Measurements from ENCODE around the gene HS6ST2.
"Not testable (repeated sequence)": the region's sequence is repeated elsewhere in the genome, so short reads cannot be mapped to it uniquely, and the experiment has no call there.

HS6ST2 gene

GRCh38 chrX:132940727-132941327 lies 17.6 kb downstream of the HS6ST2 start:
- Histone ChIP-seq H3K27me3 (ENCODE audit: insufficient read depth, low read length) (no peaks in the 10 kb centered on the region), H2AFZ (ENCODE audit: low read length, unreplicated experiment) (no peak overlapping the region), H3K36me3 (ENCODE audit: insufficient read depth, low read length) (no peaks in the 10 kb centered on the region), H3K27ac (ENCODE audit: low read depth, low read length) (no peak overlapping the region), H3K4me3 (ENCODE audit: low read depth, low read length) (no peak overlapping the region), H3K79me2 (ENCODE audit: control insufficient read depth, insufficient read depth, low read length, unreplicated experiment) (no peaks in the 10 kb centered on the region), H3K4me1 (ENCODE audit: control insufficient read depth, insufficient read depth, low read length, unreplicated experiment) (no peaks in the 10 kb centered on the region)

GRCh38 chrX:132933170-132933569 lies 25.3 kb downstream of the HS6ST2 start:
- H3K79me2 ChIP-seq (ENCODE audit: control insufficient read depth, insufficient read depth, low read length, unreplicated experiment), result no peaks in the 10 kb centered on the region
- no peaks in the 10 kb centered on the region for H3K36me3 ChIP-seq (ENCODE audit: insufficient read depth, low read length)
- no peaks in the 10 kb centered on the region for H3K4me1 ChIP-seq (ENCODE audit: control insufficient read depth, insufficient read depth, low read length, unreplicated experiment)
- no peak overlapping the region for H2AFZ ChIP-seq (ENCODE audit: low read length, unreplicated experiment)
- no peaks in the 10 kb centered on the region for H3K27me3 ChIP-seq (ENCODE audit: insufficient read depth, low read length)
- H3K27ac ChIP-seq (ENCODE audit: low read depth, low read length), result no peak overlapping the region
- no peak overlapping the region for H3K4me3 ChIP-seq (ENCODE audit: low read depth, low read length)

GRCh38 chrX:132924426-132924825 lies 34.0 kb downstream of the HS6ST2 start:
- Histone ChIP-seq H3K4me3 (ENCODE audit: low read depth, low read length) (no peak overlapping the region), H2AFZ (ENCODE audit: low read length, unreplicated experiment) (no peak overlapping the region), H3K27ac (ENCODE audit: low read depth, low read length) (no peak overlapping the region), H3K27me3 (ENCODE audit: insufficient read depth, low read length) (no peaks in the 10 kb centered on the region), H3K36me3 (ENCODE audit: insufficient read depth, low read length) (no peaks in the 10 kb centered on the region), H3K79me2 (ENCODE audit: control insufficient read depth, insufficient read depth, low read length, unreplicated experiment) (no peaks in the 10 kb centered on the region), H3K4me1 (ENCODE audit: control insufficient read depth, insufficient read depth, low read length, unreplicated experiment) (no peaks in the 10 kb centered on the region)

GRCh38 chrX:132918523-132918922 lies 39.9 kb downstream of the HS6ST2 start:
- Histone ChIP-seq H3K36me3 (ENCODE audit: insufficient read depth, low read length) (no peaks in the 10 kb centered on the region), H2AFZ (ENCODE audit: low read length, unreplicated experiment) (no peak overlapping the region), H3K79me2 (ENCODE audit: control insufficient read depth, insufficient read depth, low read length, unreplicated experiment) (no peaks in the 10 kb centered on the region), H3K27ac (ENCODE audit: low read depth, low read length) (no peak overlapping the region), H3K4me3 (ENCODE audit: low read depth, low read length) (no peak overlapping the region), H3K4me1 (ENCODE audit: control insufficient read depth, insufficient read depth, low read length, unreplicated experiment) (no peaks in the 10 kb centered on the region), H3K27me3 (ENCODE audit: insufficient read depth, low read length) (no peaks in the 10 kb centered on the region)

GRCh38 chrX:132916349-132916748 lies 42.1 kb downstream of the HS6ST2 start:
- H3K27me3 ChIP-seq (ENCODE audit: insufficient read depth, low read length), result no peaks in the 10 kb centered on the region
- H3K4me1 ChIP-seq (ENCODE audit: control insufficient read depth, insufficient read depth, low read length, unreplicated experiment), result no peaks in the 10 kb centered on the region
- H3K27ac ChIP-seq (ENCODE audit: low read depth, low read length), result no peak overlapping the region
- no peaks in the 10 kb centered on the region for H3K36me3 ChIP-seq (ENCODE audit: insufficient read depth, low read length)
- H3K79me2 ChIP-seq (ENCODE audit: control insufficient read depth, insufficient read depth, low read length, unreplicated experiment), result no peaks in the 10 kb centered on the region
- H3K4me3 ChIP-seq (ENCODE audit: low read depth, low read length), result no peak overlapping the region
- no peak overlapping the region for H2AFZ ChIP-seq (ENCODE audit: low read length, unreplicated experiment)

GRCh38 chrX:132909643-132910042 lies 48.8 kb downstream of the HS6ST2 start:
- Histone ChIP-seq H3K36me3 (ENCODE audit: insufficient read depth, low read length) (no peaks in the 10 kb centered on the region), H3K27me3 (ENCODE audit: insufficient read depth, low read length) (no peaks in the 10 kb centered on the region), H2AFZ (ENCODE audit: low read length, unreplicated experiment) (no peak overlapping the region), H3K79me2 (ENCODE audit: control insufficient read depth, insufficient read depth, low read length, unreplicated experiment) (no peaks in the 10 kb centered on the region), H3K27ac (ENCODE audit: low read depth, low read length) (no peak overlapping the region), H3K4me3 (ENCODE audit: low read depth, low read length) (no peak overlapping the region), H3K4me1 (ENCODE audit: control insufficient read depth, insufficient read depth, low read length, unreplicated experiment) (no peaks in the 10 kb centered on the region)

GRCh38 chrX:132908891-132909290 lies 49.5 kb downstream of the HS6ST2 start:
- Histone ChIP-seq H3K27ac (ENCODE audit: low read depth, low read length) (no peak overlapping the region), H3K36me3 (ENCODE audit: insufficient read depth, low read length) (no peaks in the 10 kb centered on the region), H2AFZ (ENCODE audit: low read length, unreplicated experiment) (no peak overlapping the region), H3K27me3 (ENCODE audit: insufficient read depth, low read length) (no peaks in the 10 kb centered on the region), H3K4me1 (ENCODE audit: control insufficient read depth, insufficient read depth, low read length, unreplicated experiment) (no peaks in the 10 kb centered on the region), H3K4me3 (ENCODE audit: low read depth, low read length) (no peak overlapping the region), H3K79me2 (ENCODE audit: control insufficient read depth, insufficient read depth, low read length, unreplicated experiment) (no peaks in the 10 kb centered on the region)

- no peaks in the 10 kb centered on the region for H3K27me3 ChIP-seq (ENCODE audit: insufficient read depth, low read length)
- H3K36me3 ChIP-seq (ENCODE audit: insufficient read depth, low read length), result no peaks in the 10 kb centered on the region
- H2AFZ ChIP-seq (ENCODE audit: low read length, unreplicated experiment), result no peak overlapping the region
Measured at GRCh38 chrX:132900633-132901293, 57.7 kb downstream of the HS6ST2 start.

GRCh38 chrX:132887569-132887968 lies 70.9 kb downstream of the HS6ST2 start:
- Histone ChIP-seq H3K27ac (ENCODE audit: low read depth, low read length) (no peak overlapping the region), H3K4me3 (ENCODE audit: low read depth, low read length) (no peak overlapping the region), H3K79me2 (ENCODE audit: control insufficient read depth, insufficient read depth, low read length, unreplicated experiment) (no peaks in the 10 kb centered on the region), H3K4me1 (ENCODE audit: control insufficient read depth, insufficient read depth, low read length, unreplicated experiment) (no peaks in the 10 kb centered on the region), H3K27me3 (ENCODE audit: insufficient read depth, low read length) (no peaks in the 10 kb centered on the region), H3K36me3 (ENCODE audit: insufficient read depth, low read length) (no peaks in the 10 kb centered on the region), H2AFZ (ENCODE audit: low read length, unreplicated experiment) (no peak overlapping the region)

More at GRCh38 chrX:132900633-132901293, 57.7 kb downstream of the HS6ST2 start:
- no peaks in the 10 kb centered on the region for H3K4me1 ChIP-seq (ENCODE audit: control insufficient read depth, insufficient read depth, low read length, unreplicated experiment)
- no peak overlapping the region for H3K4me3 ChIP-seq (ENCODE audit: low read depth, low read length)
- H3K27ac ChIP-seq (ENCODE audit: low read depth, low read length), result no peak overlapping the region
- no peaks in the 10 kb centered on the region for H3K79me2 ChIP-seq (ENCODE audit: control insufficient read depth, insufficient read depth, low read length, unreplicated experiment)

- H2AFZ ChIP-seq (ENCODE audit: low read length, unreplicated experiment), result no peak overlapping the region
- no peaks in the 10 kb centered on the region for H3K79me2 ChIP-seq (ENCODE audit: control insufficient read depth, insufficient read depth, low read length, unreplicated experiment)
- no peaks in the 10 kb centered on the region for H3K27me3 ChIP-seq (ENCODE audit: insufficient read depth, low read length)
- H3K27ac ChIP-seq (ENCODE audit: low read depth, low read length), result no peak overlapping the region
- H3K4me1 ChIP-seq (ENCODE audit: control insufficient read depth, insufficient read depth, low read length, unreplicated experiment), result no peaks in the 10 kb centered on the region
- no peaks in the 10 kb centered on the region for H3K36me3 ChIP-seq (ENCODE audit: insufficient read depth, low read length)
- no peak overlapping the region for H3K4me3 ChIP-seq (ENCODE audit: low read depth, low read length)
Measured at GRCh38 chrX:132883358-132883915, 75.0 kb downstream of the HS6ST2 start.

- H2AFZ ChIP-seq (ENCODE audit: low read length, unreplicated experiment); H3K36me3 ChIP-seq (ENCODE audit: insufficient read depth, low read length); H3K79me2 ChIP-seq (ENCODE audit: control insufficient read depth, insufficient read depth, low read length, unreplicated experiment); H3K27ac ChIP-seq (ENCODE audit: low read depth, low read length); H3K4me3 ChIP-seq (ENCODE audit: low read depth, low read length); H3K27me3 ChIP-seq (ENCODE audit: insufficient read depth, low read length); H3K4me1 ChIP-seq (ENCODE audit: control insufficient read depth, insufficient read depth, low read length, unreplicated experiment): not testable (repeated sequence)
Measured at GRCh38 chrX:132880753-132881152, 77.7 kb downstream of the HS6ST2 start.

All from ACC112 (cell line).